SK-N-SH (cell line): ENCODE measurements around the gene HSF2. TPM values are rescaled to one million over a fixed set of nuclear protein-coding genes. Genes with fewer than 3 reads are reported as not detected.

Experiments used
- CTCF ChIA-PET: fragments of 300-600, 350-600 bp; formaldehyde crosslinking; extraction: SDS; loops from one replicate; lab custom pipeline; 2021; lab: Yijun Ruan, JAX
- POLR2A ChIA-PET: fragments of 350-600 bp; sonication (Branson Sonifier 250); formaldehyde crosslinking; extraction: SDS; loops from one replicate; lab custom pipeline; 2020; ENCODE audit warnings: antibody characterized with exemption, inconsistent platforms; lab: Yijun Ruan, JAX
- DNase-seq: peaks from one replicate; pipeline ENCODE4 v3.0.0; 2012
- H2AFZ ChIP-seq: fragments of 200-600 bp; sonication (generic); 2 replicates; pipeline ENCODE4 v1.8.1; 2016; ENCODE audit warnings: antibody characterized with exemption, mild to moderate bottlenecking, low read depth
- H3F3A ChIP-seq: fragments of 200-600 bp; sonication (generic); replicated peaks from 2 replicates; pipeline ENCODE3; 2016; ENCODE audit warnings: antibody characterized with exemption, mild to moderate bottlenecking; ENCODE audit not compliant: insufficient read depth
- H3K27ac ChIP-seq, 2 experiments: fragments of 200-500 bp in 1 of 2; fragments of 200-600 bp in 1 of 2; sonication (Bioruptor generic) in 1 of 2; sonication (generic), shearing (Covaris generic) in 1 of 2; 2 replicates each; pipeline versions ENCODE4 v1.5.1 to v1.6.1; 2014 to 2016; ENCODE audit warnings: low read depth in 2 of 2, inconsistent platforms in 1 of 2, low read length in 1 of 2, mild to moderate bottlenecking in 1 of 2, mixed read lengths in 1 of 2
- H3K27me3 ChIP-seq: fragments of 200-600 bp; sonication (generic), shearing (Covaris generic); 2 replicates; pipeline ENCODE4 v1.6.1; 2016; ENCODE audit warnings: mixed run types; ENCODE audit not compliant: insufficient read depth
- H3K36me3 ChIP-seq, 2 experiments: fragments of 200-500 bp in 1 of 2; fragments of 200-600 bp in 1 of 2; sonication (Bioruptor generic) in 1 of 2; sonication (generic) in 1 of 2; replicated peaks in 1 of 2; 2 replicates each; pipeline versions ENCODE3 to v1.5.1; 2014 to 2016; ENCODE audit warnings: low read length in 1 of 2, mild to moderate bottlenecking in 1 of 2; ENCODE audit not compliant: insufficient read depth in 2 of 2, control insufficient read depth in 1 of 2
- H3K4me1 ChIP-seq, 2 experiments: fragments of 200-500 bp in 1 of 2; fragments of 200-600 bp in 1 of 2; sonication (Bioruptor generic) in 1 of 2; sonication (generic), shearing (Covaris generic) in 1 of 2; 2 replicates each; pipeline versions ENCODE4 v1.5.1 to v1.6.1; 2014 to 2016; ENCODE audit warnings: low read depth in 1 of 2, low read length in 1 of 2, mixed run types in 1 of 2; ENCODE audit not compliant: insufficient read depth in 2 of 2, control insufficient read depth in 1 of 2
- H3K4me2 ChIP-seq: fragments of 200-600 bp; sonication (generic), shearing (Covaris generic); 2 replicates; pipeline ENCODE4 v1.6.1; 2017; ENCODE audit warnings: mixed run types
- H3K4me3 ChIP-seq, 2 experiments: fragments of 200-500 bp in 1 of 2; fragments of 200-600 bp in 1 of 2; sonication (Bioruptor generic) in 1 of 2; sonication (generic), shearing (Covaris generic) in 1 of 2; 2 replicates each; pipeline versions ENCODE4 v1.5.1 to v1.8.1; 2014 to 2016; ENCODE audit warnings: low read depth in 2 of 2, inconsistent platforms in 1 of 2, low read length in 1 of 2, mild to moderate bottlenecking in 1 of 2, mixed read lengths in 1 of 2, moderate library complexity in 1 of 2
- H3K79me2 ChIP-seq: fragments of 200-600 bp; sonication (generic); 2 replicates; pipeline ENCODE4 v1.8.1; 2017; ENCODE audit warnings: mild to moderate bottlenecking; ENCODE audit not compliant: insufficient read depth
- H3K9ac ChIP-seq: fragments of 200-600 bp; sonication (generic); 2 replicates; pipeline ENCODE4 v1.6.1; 2017; ENCODE audit warnings: mixed run types
- H3K9me2 ChIP-seq: fragments of 200-600 bp; sonication (generic); 2 replicates; pipeline ENCODE4 v1.6.1; 2017; ENCODE audit warnings: mixed run types
- H3K9me3 ChIP-seq: fragments of 200-600 bp; sonication (generic); 2 replicates; pipeline ENCODE4 v1.6.1; 2017; ENCODE audit warnings: mixed run types, mild to moderate bottlenecking, moderate library complexity
- H4K20me1 ChIP-seq: fragments of 200-600 bp; sonication (generic); 2 replicates; pipeline ENCODE4 v1.6.1; 2017; ENCODE audit warnings: mild to moderate bottlenecking, mixed run types; ENCODE audit not compliant: insufficient read depth
- CTCF ChIP-seq: fragments of 200-600 bp; sonication (generic); IDR thresholded peaks from 2 replicates; pipeline ENCODE4 v1.6.1; 2017; ENCODE audit warnings: antibody characterized with exemption, mild to moderate bottlenecking, moderate library complexity
- ELF1 ChIP-seq: IDR thresholded peaks from 2 replicates; pipeline ENCODE4 v1.4.0; 2012
- EZH2phosphoT487 ChIP-seq: fragments of 200-600 bp; sonication (generic); IDR thresholded peaks from 2 replicates; pipeline ENCODE4 v1.6.1; 2017; ENCODE audit warnings: low read depth, mixed run types, mild to moderate bottlenecking, antibody characterized with exemption, moderate library complexity, borderline replicate concordance
- FOSL2 ChIP-seq: IDR thresholded peaks from 2 replicates; pipeline ENCODE4 v1.4.0; 2012; ENCODE audit warnings: low read depth, mild to moderate bottlenecking, moderate library complexity, borderline replicate concordance
- GATA2 ChIP-seq: sonication (generic); formaldehyde crosslinking; IDR thresholded peaks from 2 replicates; pipeline ENCODE4 v1.5.0; 2020; ENCODE audit warnings: mild to moderate bottlenecking, missing genetic modification reagents
- IRF3 ChIP-seq: fragments of 150-350 bp; IDR thresholded peaks from 2 replicates; pipeline ENCODE4 v1.6.1; 2016; ENCODE audit warnings: mild to moderate bottlenecking, low read depth, low read length
- MEF2A ChIP-seq: IDR thresholded peaks from 2 replicates; pipeline ENCODE4 v1.4.0; 2012; ENCODE audit warnings: low read depth, borderline replicate concordance
- MXI1 ChIP-seq: IDR thresholded peaks from 2 replicates; pipeline ENCODE4 v1.6.1; 2012; ENCODE audit warnings: mild to moderate bottlenecking, low read depth, low read length, improper control_type of control experiment
- NFIC ChIP-seq: IDR thresholded peaks from 2 replicates; pipeline ENCODE4 v1.4.0; 2012; ENCODE audit warnings: borderline replicate concordance
- NRF1 ChIP-seq: IDR thresholded peaks from 2 replicates; pipeline ENCODE4 v1.6.1; 2012; ENCODE audit warnings: low read depth, mild to moderate bottlenecking, low read length
- PBX3 ChIP-seq: IDR thresholded peaks from 2 replicates; pipeline ENCODE4; 2012
- REST ChIP-seq: IDR thresholded peaks from 2 replicates; pipeline ENCODE4 v1.6.1; 2012; ENCODE audit warnings: mild to moderate bottlenecking, low read depth, low read length, moderate library complexity
- RFX5 ChIP-seq: IDR thresholded peaks from 2 replicates; pipeline ENCODE4 v1.6.1; 2012; ENCODE audit warnings: mild to moderate bottlenecking, improper control_type of control experiment, low read length
- SIN3A ChIP-seq: IDR thresholded peaks from 2 replicates; pipeline ENCODE4 v1.6.1; 2012; ENCODE audit warnings: low read depth, mild to moderate bottlenecking, low read length, moderate library complexity, borderline replicate concordance
- SMC3 ChIP-seq: IDR thresholded peaks from 2 replicates; pipeline ENCODE4 v1.6.1; 2012; ENCODE audit warnings: low read depth, low read length, improper control_type of control experiment
- TAF1 ChIP-seq: IDR thresholded peaks from 2 replicates; pipeline ENCODE4 v1.6.1; 2012; ENCODE audit warnings: low read depth, mild to moderate bottlenecking, low read length, moderate library complexity, borderline replicate concordance
- TCF12 ChIP-seq: IDR thresholded peaks from 2 replicates; pipeline ENCODE4 v1.4.0; 2012
- USF1 ChIP-seq: IDR thresholded peaks from 2 replicates; pipeline ENCODE4 v1.4.0; 2012; ENCODE audit warnings: low read depth, borderline replicate concordance
- YY1 ChIP-seq: IDR thresholded peaks from 2 replicates; pipeline ENCODE4 v1.4.0; 2012; ENCODE audit warnings: low read depth, mild to moderate bottlenecking
- ZBTB33 ChIP-seq: IDR thresholded peaks from 2 replicates; pipeline ENCODE4 v1.4.0; 2012; ENCODE audit warnings: low read depth, borderline replicate concordance
- WGBS: methylation state at CpG from one replicate; pipeline ENCODE4 v1.1.6; 2017; ENCODE audit warnings: low lambda C conversion rate; 5-methylcytosine and 5-hydroxymethylcytosine counted together
- polyA plus RNA-seq, 3 experiments: library from polyadenylated mRNA; depleted of rRNA; stranded (reverse); fragments of >200 nt; gene quantifications; 2 replicates each; pipeline ENCODE4 v1.2.3, GENCODE V29; 2012

Gene HSF2
- polyA plus RNA-seq, 1 of the 3 experiments (the other 2 are of a cell fraction), result 22.2 TPM

GRCh38 chr6:122406187-122406586, 6.7 kb downstream of the HSF2 start:
- Histone ChIP-seq H2AFZ (no peak overlapping the region), H3K9me3 (no peaks in the 10 kb centered on the region), H3K27ac (no peak overlapping the region), H3K36me3 (peaks cover 3% of the 10 kb centered on the region in 2 experiments), H3K4me1 (peaks cover under 1 to 3% of the 10 kb centered on the region in 2 experiments; a peak in 3 of 4 replicates), H3K4me3 (no peak overlapping the region), H3F3A (peaks cover 4% of the 10 kb centered on the region), H3K9ac (no peak overlapping the region), H4K20me1 (peaks cover 7% of the 10 kb centered on the region; the same call in 1 of the 2 replicates), H3K4me2 (no peak overlapping the region), H3K9me2 (no peaks in the 10 kb centered on the region), H3K27me3 (no peaks in the 10 kb centered on the region), H3K79me2 (peaks cover 96% of the 10 kb centered on the region)
- TF ChIP-seq YY1 (no peak), ELF1 (no peak), PBX3 (no peak), SIN3A (no peak), CTCF (no peak), EZH2phosphoT487 (no peak), ZBTB33 (no peak), REST (no peak), MEF2A (no peak), RFX5 (no peak), TCF12 (no peak), NFIC (no peak), SMC3 (no peak), GATA2 (CRISPR knock-in tag) (no peak), NRF1 (no peak), IRF3 (no peak), USF1 (no peak), TAF1 (no peak), FOSL2 (no peak), MXI1 (no peak)
- CTCF ChIA-PET, result no interaction called here
- WGBS, result 91% methylated on average over 1 of the region's 1 CpG
- POLR2A ChIA-PET, result interaction anchor here (0.6 kb wide), 1 partner anchor 60 kb away, joined by 3 read pairs; no protein-coding TSS in a partner anchor
- DNase-seq, result no peak
